ENCODE results near the gene NXN. TPM values are rescaled to one million over a fixed set of nuclear protein-coding genes. Genes with fewer than 3 reads are reported as not detected.

NXN gene
- total RNA-seq, 1 experiment from 2014 or later: 6.0 TPM

DNA sequence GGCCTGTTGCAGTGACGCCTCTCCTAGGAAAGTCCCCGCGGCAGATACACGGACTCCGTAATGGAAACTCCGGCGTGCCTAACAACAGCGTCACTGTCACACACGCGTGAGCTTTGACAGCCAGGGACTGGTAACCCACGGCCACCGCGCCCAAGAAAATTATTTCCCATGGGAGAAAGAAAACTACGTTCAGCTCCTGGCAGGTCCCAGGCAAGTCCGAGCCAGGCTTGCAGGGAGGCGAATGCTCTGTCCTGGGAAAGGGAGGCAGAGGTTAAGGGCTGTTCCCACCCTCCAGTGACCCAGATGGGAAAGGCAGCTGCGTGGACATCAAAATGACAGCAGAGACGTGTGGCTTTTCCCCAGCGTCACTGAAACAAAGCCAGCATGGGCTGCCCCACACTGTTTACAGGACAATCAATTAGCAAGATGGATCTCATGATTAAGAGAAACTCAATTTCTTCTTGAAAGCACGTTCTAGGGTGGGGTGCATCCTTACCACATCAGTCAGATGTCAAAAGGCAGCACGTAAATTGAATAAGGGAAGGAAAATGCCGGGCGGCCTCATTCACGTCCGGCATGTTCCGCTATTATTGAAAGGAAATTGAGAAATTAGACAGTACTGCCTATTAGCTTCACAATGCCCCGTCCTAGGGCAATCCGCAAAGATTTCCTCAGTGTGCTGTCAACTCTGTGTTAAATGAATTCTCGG, 82.5 kb downstream of the NXN start:
- BruUV-seq (replicated peaks): no TSS peak
- Histone ChIP-seq H3K4me1 (ENCODE audit: insufficient read depth, low read length, poor library complexity, severe bottlenecking) (no peaks in the 10 kb centered on the region), H3K27ac (ENCODE audit: low read depth, low read length, poor library complexity, severe bottlenecking) (no peak overlapping the region), H3K27me3 (replicated peaks; ENCODE audit: insufficient read depth, low read depth, low read length, poor library complexity) (no peaks in the 10 kb centered on the region), H3K9me3 (ENCODE audit: low read depth, low read length, poor library complexity, severe bottlenecking) (no peaks in the 10 kb centered on the region), H3K36me3 (ENCODE audit: insufficient read depth, low read length, poor library complexity, severe bottlenecking) (no peaks in the 10 kb centered on the region), H3K4me3 (ENCODE audit: low read depth, low read length, poor library complexity, severe bottlenecking) (no peak overlapping the region)
- CTCF ChIA-PET: no interaction called here
- intact Hi-C loops (cut with micrococcal nuclease; ENCODE audit: unreplicated experiment): no loop called here
- DNase-seq (ENCODE audit: low spot score): no peak
- POLR2A ChIA-PET (ENCODE audit: low non-redundant PET): no interaction called here
- TF ChIP-seq EZH2 (IDR thresholded peaks at IDR 0.05; ENCODE audit: borderline replicate concordance, low read depth, low read length, poor library complexity, severe bottlenecking): no peak
- TF ChIP-seq, protein P1, sequence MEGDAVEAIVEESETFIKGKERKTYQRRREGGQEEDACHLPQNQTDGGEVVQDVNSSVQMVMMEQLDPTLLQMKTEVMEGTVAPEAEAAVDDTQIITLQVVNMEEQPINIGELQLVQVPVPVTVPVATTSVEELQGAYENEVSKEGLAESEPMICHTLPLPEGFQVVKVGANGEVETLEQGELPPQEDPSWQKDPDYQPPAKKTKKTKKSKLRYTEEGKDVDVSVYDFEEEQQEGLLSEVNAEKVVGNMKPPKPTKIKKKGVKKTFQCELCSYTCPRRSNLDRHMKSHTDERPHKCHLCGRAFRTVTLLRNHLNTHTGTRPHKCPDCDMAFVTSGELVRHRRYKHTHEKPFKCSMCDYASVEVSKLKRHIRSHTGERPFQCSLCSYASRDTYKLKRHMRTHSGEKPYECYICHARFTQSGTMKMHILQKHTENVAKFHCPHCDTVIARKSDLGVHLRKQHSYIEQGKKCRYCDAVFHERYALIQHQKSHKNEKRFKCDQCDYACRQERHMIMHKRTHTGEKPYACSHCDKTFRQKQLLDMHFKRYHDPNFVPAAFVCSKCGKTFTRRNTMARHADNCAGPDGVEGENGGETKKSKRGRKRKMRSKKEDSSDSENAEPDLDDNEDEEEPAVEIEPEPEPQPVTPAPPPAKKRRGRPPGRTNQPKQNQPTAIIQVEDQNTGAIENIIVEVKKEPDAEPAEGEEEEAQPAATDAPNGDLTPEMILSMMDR (conservative IDR thresholded peaks at IDR 0.05; ENCODE audit: low read depth, low read length): no peak

- ChIA-PET CTCF (no interaction called here), POLR2A (ENCODE audit: low non-redundant PET) (no interaction called here)
- no peak overlapping the region for H3K4me3 ChIP-seq (ENCODE audit: low read depth, low read length, poor library complexity, severe bottlenecking)
- intact Hi-C loops (cut with micrococcal nuclease; ENCODE audit: unreplicated experiment): no loop called here
- no peaks in the 10 kb centered on the region for H3K4me1 ChIP-seq (ENCODE audit: insufficient read depth, low read length, poor library complexity, severe bottlenecking)
- H3K27ac ChIP-seq (ENCODE audit: low read depth, low read length, poor library complexity, severe bottlenecking): no peak overlapping the region
- DNase-seq (ENCODE audit: low spot score): no peak
- no peaks in the 10 kb centered on the region for H3K27me3 ChIP-seq (replicated peaks; ENCODE audit: insufficient read depth, low read depth, low read length, poor library complexity)
- no peaks in the 10 kb centered on the region for H3K36me3 ChIP-seq (ENCODE audit: insufficient read depth, low read length, poor library complexity, severe bottlenecking)
- TF ChIP-seq EZH2 (IDR thresholded peaks at IDR 0.05; ENCODE audit: borderline replicate concordance, low read depth, low read length, poor library complexity, severe bottlenecking): no peak
- TF ChIP-seq, protein P1 (conservative IDR thresholded peaks at IDR 0.05; ENCODE audit: low read depth, low read length): no peak
- no peaks in the 10 kb centered on the region for H3K9me3 ChIP-seq (ENCODE audit: low read depth, low read length, poor library complexity, severe bottlenecking)
- no TSS peak for BruUV-seq (replicated peaks)
These were observed 83.1 kb downstream of the NXN start for GRCh38 chr17:896454-896853.

- intact Hi-C loops (cut with micrococcal nuclease; ENCODE audit: unreplicated experiment): no loop called here
- H3K4me1 ChIP-seq (ENCODE audit: insufficient read depth, low read length, poor library complexity, severe bottlenecking): no peaks in the 10 kb centered on the region
- peaks cover 9% of the 10 kb centered on the region for H3K27me3 ChIP-seq (replicated peaks; ENCODE audit: insufficient read depth, low read depth, low read length, poor library complexity)
- BruUV-seq (replicated peaks): no TSS peak
- CTCF ChIA-PET: no interaction called here
- DNase-seq (ENCODE audit: low spot score): no peak
- no peak overlapping the region for H3K4me3 ChIP-seq (ENCODE audit: low read depth, low read length, poor library complexity, severe bottlenecking)
- POLR2A ChIA-PET (ENCODE audit: low non-redundant PET): no interaction called here
- no peaks in the 10 kb centered on the region for H3K36me3 ChIP-seq (ENCODE audit: insufficient read depth, low read length, poor library complexity, severe bottlenecking)
- H3K27ac ChIP-seq (ENCODE audit: low read depth, low read length, poor library complexity, severe bottlenecking): no peak overlapping the region
- H3K9me3 ChIP-seq (ENCODE audit: low read depth, low read length, poor library complexity, severe bottlenecking): no peaks in the 10 kb centered on the region
- TF ChIP-seq, protein P1 (conservative IDR thresholded peaks at IDR 0.05; ENCODE audit: low read depth, low read length): no peak
- TF ChIP-seq EZH2 (IDR thresholded peaks at IDR 0.05; ENCODE audit: borderline replicate concordance, low read depth, low read length, poor library complexity, severe bottlenecking): no peak
These were observed 86.6 kb downstream of the NXN start for GRCh38 chr17:892958-893357.

Data from A673 (cell line).